MCF 10A (cell line): Measurements from ENCODE around the gene PLPPR1. TPM values are rescaled to one million over a fixed set of nuclear protein-coding genes. Genes with fewer than 3 reads are reported as not detected.
"Not testable (repeated sequence)": the region's sequence is repeated elsewhere in the genome, so short reads cannot be mapped to it uniquely, and the experiment has no call there.

Experiments used
- BruUV-seq: library from RNA; stranded (reverse); fragments of 400-500 nt; replicated peaks from 2 replicates; lab custom pipeline; 2021; lab: Mats Ljungman, UMichigan
- CTCF ChIA-PET: fragments of 300-600 bp; sonication (Branson Sonifier 250); formaldehyde crosslinking; extraction: SDS; loops from one replicate; lab custom pipeline; 2021; ENCODE audit warnings: antibody characterized with exemption, inconsistent platforms; lab: Yijun Ruan, JAX
- POLR2A ChIA-PET: fragments of 300-600, 350-650 bp; sonication (Branson Sonifier 250); formaldehyde crosslinking; extraction: SDS; loops from one replicate; lab custom pipeline; 2020; ENCODE audit warnings: antibody characterized with exemption, inconsistent platforms; lab: Yijun Ruan, JAX
- DNase-seq: peaks from one replicate; pipeline ENCODE4 v3.0.0-alpha.2; 2018; ENCODE audit not compliant: unreplicated experiment
- H3K27ac Mint-ChIP-seq: one replicate; pipeline ENCODE4 v1.8.0; 2022; ENCODE audit warnings: mild to moderate bottlenecking, low read depth, mixed read lengths; ENCODE audit not compliant: unreplicated experiment
- H3K27me3 Mint-ChIP-seq: one replicate; pipeline ENCODE4 v1.8.0; 2022; ENCODE audit warnings: mixed read lengths; ENCODE audit not compliant: insufficient read depth, unreplicated experiment
- H3K36me3 Mint-ChIP-seq: one replicate; pipeline ENCODE4 v1.8.0; 2022; ENCODE audit warnings: mild to moderate bottlenecking, moderate library complexity, mixed read lengths; ENCODE audit not compliant: insufficient read depth, unreplicated experiment
- H3K4me1 Mint-ChIP-seq: one replicate; pipeline ENCODE4 v1.8.0; 2022; ENCODE audit warnings: mixed read lengths; ENCODE audit not compliant: insufficient read depth, unreplicated experiment
- H3K4me3 Mint-ChIP-seq: one replicate; pipeline ENCODE4 v1.8.0; 2022; ENCODE audit warnings: mild to moderate bottlenecking, moderate library complexity, mixed read lengths; ENCODE audit not compliant: unreplicated experiment
- H3K9me3 Mint-ChIP-seq: one replicate; pipeline ENCODE4 v1.8.0; 2022; ENCODE audit warnings: mixed read lengths; ENCODE audit not compliant: unreplicated experiment
- CTCF ChIP-seq: fragments of 200-600 bp; IDR thresholded peaks from one replicate; pipeline ENCODE4 v1.8.0; 2022; ENCODE audit warnings: antibody characterized with exemption, mild to moderate bottlenecking; ENCODE audit not compliant: unreplicated experiment
- intact Hi-C: fragments of 100-400 bp; cut with micrococcal nuclease; formaldehyde crosslinking; loops from 2 replicates; pipeline ENCODE4 v1.14.1; 2022
- total RNA-seq: library from RNA; stranded (reverse); gene quantifications from 2 replicates; pipeline ENCODE4 v1.2.3, GENCODE V29; 2022

PLPPR1 gene
- total RNA-seq, 1 experiment from 2014 or later, result not detected

- intact Hi-C loops, result no loop called here
- POLR2A ChIA-PET, result interaction anchor here (0.9 kb wide), 1 partner anchor 10 kb away, joined by 4 read pairs; no protein-coding TSS in a partner anchor
- CTCF ChIA-PET, result interaction anchor here (1.2 kb wide), 1 partner anchor 437 kb away, joined by 3 read pairs; no protein-coding TSS in a partner anchor
- no peak for DNase-seq
- H3K4me1 Mint-ChIP-seq, result no peaks in the 10 kb centered on the region
- H3K27ac Mint-ChIP-seq, result no peak overlapping the region
- H3K36me3 Mint-ChIP-seq, result no peaks in the 10 kb centered on the region
- no peak overlapping the region for H3K4me3 Mint-ChIP-seq
- no TSS peak for BruUV-seq
- peaks cover 34% of the 10 kb centered on the region for H3K27me3 Mint-ChIP-seq
- no peaks in the 10 kb centered on the region for H3K9me3 Mint-ChIP-seq
- TF ChIP-seq CTCF, result no peak
Observed at GRCh38 chr9:101038488-101038887, 10.0 kb downstream of the PLPPR1 start.

GRCh38 chr9:101039581-101039980 lies 11.1 kb downstream of the PLPPR1 start:
- H3K4me3 Mint-ChIP-seq, H3K27ac Mint-ChIP-seq, H3K36me3 Mint-ChIP-seq, H3K9me3 Mint-ChIP-seq, BruUV-seq, intact Hi-C loops, H3K4me1 Mint-ChIP-seq, DNase-seq: not testable (repeated sequence)
- CTCF ChIA-PET, result interaction anchor here (0.7 to 1.2 kb wide), 2 partner anchors 438 to 583 kb away, joined by 3 read pairs; no protein-coding TSS in a partner anchor
- peaks cover 28% of the 10 kb centered on the region for H3K27me3 Mint-ChIP-seq
- POLR2A ChIA-PET, result interaction anchor here (0.6 kb wide), 1 partner anchor 477 kb away, joined by 3 read pairs; no protein-coding TSS in a partner anchor

DNA sequence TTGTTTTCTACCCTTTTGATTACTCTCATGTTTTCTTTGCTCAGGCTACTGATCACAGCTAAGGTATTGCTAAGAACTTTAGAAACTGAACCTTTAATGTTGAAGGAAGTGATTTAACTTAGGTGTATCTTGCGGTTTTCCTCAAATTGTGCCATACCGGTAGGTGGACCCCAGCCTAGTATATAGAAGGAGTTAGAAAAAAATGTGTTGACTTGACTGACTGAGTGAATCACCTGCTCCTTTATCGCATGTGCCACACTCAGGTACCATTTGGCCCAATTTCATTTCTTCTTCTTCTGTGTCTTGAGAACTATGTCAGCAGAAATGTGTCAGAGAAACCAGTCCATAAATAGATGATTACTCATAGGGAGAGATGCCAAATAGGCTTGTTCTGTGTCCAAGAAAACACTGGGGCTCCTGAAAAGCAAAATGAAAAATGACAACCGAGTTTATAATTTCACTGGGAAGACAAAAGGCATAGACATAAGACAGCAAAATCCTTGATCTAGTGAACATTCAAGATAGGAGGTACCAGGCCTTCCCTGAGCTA lies 19.4 kb downstream of the PLPPR1 start:
- BruUV-seq, result no TSS peak
- POLR2A ChIA-PET, result interaction anchor here (0.6 to 1.0 kb wide), 2 partner anchors 10 to 24 kb away, joined by 3 to 4 read pairs; no protein-coding TSS in a partner anchor
- H3K9me3 Mint-ChIP-seq, result no peaks in the 10 kb centered on the region
- intact Hi-C loops, result no loop called here
- H3K36me3 Mint-ChIP-seq, result peaks cover 1% of the 10 kb centered on the region
- H3K27me3 Mint-ChIP-seq, result peaks cover 38% of the 10 kb centered on the region
- no peak overlapping the region for H3K4me3 Mint-ChIP-seq
- TF ChIP-seq CTCF, result no peak
- no peak overlapping the region for H3K27ac Mint-ChIP-seq
- CTCF ChIA-PET, result no interaction called here
- H3K4me1 Mint-ChIP-seq, result no peaks in the 10 kb centered on the region
- DNase-seq, result peak; percentile 43

- H3K4me1 Mint-ChIP-seq, result no peaks in the 10 kb centered on the region
- H3K36me3 Mint-ChIP-seq, result peaks cover 6% of the 10 kb centered on the region
- intact Hi-C loops, result no loop called here
- peaks cover 32% of the 10 kb centered on the region for H3K27me3 Mint-ChIP-seq
- no peak overlapping the region for H3K4me3 Mint-ChIP-seq
- no peak overlapping the region for H3K27ac Mint-ChIP-seq
- BruUV-seq, result no TSS peak
- no peak for TF ChIP-seq CTCF
- no peaks in the 10 kb centered on the region for H3K9me3 Mint-ChIP-seq
- POLR2A ChIA-PET, result no interaction called here
- no peak for DNase-seq
- CTCF ChIA-PET, result interaction anchor here (0.6 to 0.7 kb wide), 2 partner anchors 450 to 1881 kb away, joined by 3 read pairs; no protein-coding TSS in a partner anchor
Observed at GRCh38 chr9:101050650-101051049, 22.1 kb downstream of the PLPPR1 start.
